Body of pancreas (tissue), 4 donors: ENCODE measurements around the gene GSK3B. TPM values are rescaled to one million over a fixed set of nuclear protein-coding genes. Genes with fewer than 3 reads are reported as not detected.

ENCODE experiments used
- ATAC-seq: fragments of 150-250 bp; one replicate; pipeline ENCODE4 v1.9.1; 2016
- DNase-seq, 4 donors: peaks; one replicate each; pipeline ENCODE4 v3.0.0-alpha.2; 2019
- H3K27ac ChIP-seq, 4 donors: fragments of 200-600 bp; sonication (generic); 1 replicate in 3 of 4; 2 replicates in 1 of 4; pipeline versions ENCODE4 v1.5.1 to v1.6.1; 2016 to 2019; ENCODE audit warnings: mild to moderate bottlenecking in 1 of 4, mixed read lengths in 1 of 4, moderate library complexity in 1 of 4
- H3K27me3 ChIP-seq, 2 donors: fragments of 200-600 bp; sonication (generic); one replicate each; pipeline ENCODE4 v1.6.0; 2016; ENCODE audit warnings: mild to moderate bottlenecking in 1 of 2
- H3K36me3 ChIP-seq, 2 donors: fragments of 200-600 bp; sonication (generic); replicated peaks in 1 of 2; 2 replicates each; pipeline ENCODE4 v1.5.1; 2016; ENCODE audit warnings: low read depth in 2 of 2; ENCODE audit not compliant: insufficient read depth in 1 of 2
- H3K4me1 ChIP-seq: fragments of 200-600 bp; sonication (generic); one replicate; pipeline ENCODE4 v1.6.0; 2016
- H3K4me3 ChIP-seq, 2 donors: fragments of 200-600 bp; sonication (generic); 1 replicate in 1 of 2; 2 replicates in 1 of 2; pipeline ENCODE4 v1.5.1; 2016 to 2019
- H3K9me3 ChIP-seq, 3 donors: fragments of 200-600 bp; sonication (generic); 1 replicate in 2 of 3; 2 replicates in 1 of 3; pipeline ENCODE4 v1.5.1; 2016
- POLR2A ChIP-seq, 3 donors: fragments of 450-650 bp; IDR thresholded peaks; one replicate each; pipeline ENCODE4 v1.6.1; 2016; ENCODE audit warnings: antibody characterized with exemption in 3 of 3, mild to moderate bottlenecking in 2 of 3
- WGBS, 2 donors: methylation state at CpG; one replicate each; pipeline ENCODE4 v1.1.5; 2017; 5-methylcytosine and 5-hydroxymethylcytosine counted together
- intact Hi-C: fragments of 100-400 bp; cut with DNase I; formaldehyde crosslinking; loops from one replicate; pipeline ENCODE4 v1.15.1; 2023
- total RNA-seq, 2 donors: library from RNA; depleted of rRNA; stranded (reverse); fragments of >200 nt; gene quantifications; one replicate each; pipeline ENCODE4 v1.1.0, GENCODE V29; 2016
- TF ChIP-seq, protein P1 (sequence below), 7 experiments: fragments of 450-650 bp in 4 of 7; fragments of 200-600 bp in 3 of 7; sonication (generic) in 3 of 7; IDR thresholded peaks; one replicate each; pipeline ENCODE4 v1.5.1; 2016 to 2019; ENCODE audit warnings: antibody characterized with exemption in 7 of 7

The GSK3B gene
- total RNA-seq, 2 donors from 2014 or later: 15.0 to 18.8 TPM

DNA sequence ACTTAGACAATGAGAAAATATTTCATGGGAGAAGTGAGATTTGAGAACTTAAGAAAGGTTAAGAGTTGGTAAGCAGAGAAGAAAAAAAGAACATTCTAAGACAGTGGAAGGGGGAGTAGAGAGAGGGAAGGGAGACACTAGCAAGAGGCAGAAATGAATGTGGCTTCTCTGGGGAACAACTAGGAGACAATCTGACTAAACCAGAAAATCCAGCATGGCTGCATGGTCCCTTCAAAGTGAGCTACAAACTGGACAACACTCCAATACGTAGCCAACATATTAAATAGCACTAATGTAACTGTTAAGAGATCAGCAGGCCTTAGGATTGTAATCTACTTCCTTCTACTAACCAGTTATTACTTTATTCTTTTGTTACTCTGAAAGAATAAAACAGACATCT lies 222.7 kb downstream of the GSK3B start:
- intact Hi-C loops: no loop called here
- Histone ChIP-seq H3K4me1 (no peaks in the 10 kb centered on the region), H3K9me3 (no peaks in the 10 kb centered on the region), H3K36me3 (no peaks in the 10 kb centered on the region), H3K27ac (no peak overlapping the region), H3K27me3 (no peaks in the 10 kb centered on the region), H3K4me3 (no peak overlapping the region)
- TF ChIP-seq POLR2A (IDR thresholded peaks at IDR 0.05): no peak
- TF ChIP-seq, protein P1, sequence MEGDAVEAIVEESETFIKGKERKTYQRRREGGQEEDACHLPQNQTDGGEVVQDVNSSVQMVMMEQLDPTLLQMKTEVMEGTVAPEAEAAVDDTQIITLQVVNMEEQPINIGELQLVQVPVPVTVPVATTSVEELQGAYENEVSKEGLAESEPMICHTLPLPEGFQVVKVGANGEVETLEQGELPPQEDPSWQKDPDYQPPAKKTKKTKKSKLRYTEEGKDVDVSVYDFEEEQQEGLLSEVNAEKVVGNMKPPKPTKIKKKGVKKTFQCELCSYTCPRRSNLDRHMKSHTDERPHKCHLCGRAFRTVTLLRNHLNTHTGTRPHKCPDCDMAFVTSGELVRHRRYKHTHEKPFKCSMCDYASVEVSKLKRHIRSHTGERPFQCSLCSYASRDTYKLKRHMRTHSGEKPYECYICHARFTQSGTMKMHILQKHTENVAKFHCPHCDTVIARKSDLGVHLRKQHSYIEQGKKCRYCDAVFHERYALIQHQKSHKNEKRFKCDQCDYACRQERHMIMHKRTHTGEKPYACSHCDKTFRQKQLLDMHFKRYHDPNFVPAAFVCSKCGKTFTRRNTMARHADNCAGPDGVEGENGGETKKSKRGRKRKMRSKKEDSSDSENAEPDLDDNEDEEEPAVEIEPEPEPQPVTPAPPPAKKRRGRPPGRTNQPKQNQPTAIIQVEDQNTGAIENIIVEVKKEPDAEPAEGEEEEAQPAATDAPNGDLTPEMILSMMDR (IDR thresholded peaks at IDR 0.05): no peak
- no peak for ATAC-seq
- 81 to 96% methylated on average over 1 of the region's 1 CpG for WGBS, 2 donors
- no peak for DNase-seq

DNA sequence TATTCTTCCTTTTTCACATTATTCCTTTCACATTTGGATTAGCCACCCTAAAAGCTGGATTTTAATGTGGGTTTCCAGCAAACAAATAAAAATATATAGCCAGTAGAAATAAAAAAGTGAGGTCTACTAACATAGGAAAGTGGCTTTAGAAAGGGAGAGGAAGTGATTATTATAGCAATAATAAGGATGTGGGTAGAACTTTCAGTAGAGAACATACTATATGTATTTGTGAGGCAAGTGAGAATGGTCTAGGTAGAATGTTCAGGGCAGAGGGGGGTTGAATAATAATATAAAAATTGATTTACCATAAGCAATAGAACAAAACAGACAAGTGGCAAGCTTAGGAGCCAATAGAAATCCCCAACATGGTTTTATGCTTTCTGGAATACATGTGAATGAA lies 223.7 kb downstream of the GSK3B start:
- ATAC-seq (no peak), DNase-seq (no peak)
- no peaks in the 10 kb centered on the region for H3K4me1 ChIP-seq
- no peak overlapping the region for H3K4me3 ChIP-seq
- H3K27ac ChIP-seq: no peak overlapping the region
- no peak for TF ChIP-seq POLR2A (IDR thresholded peaks at IDR 0.05)
- TF ChIP-seq, protein P1 (IDR thresholded peaks at IDR 0.05): no peak
- H3K9me3 ChIP-seq: no peaks in the 10 kb centered on the region
- no peaks in the 10 kb centered on the region for H3K36me3 ChIP-seq
- no peaks in the 10 kb centered on the region for H3K27me3 ChIP-seq
- intact Hi-C loops: no loop called here

DNA sequence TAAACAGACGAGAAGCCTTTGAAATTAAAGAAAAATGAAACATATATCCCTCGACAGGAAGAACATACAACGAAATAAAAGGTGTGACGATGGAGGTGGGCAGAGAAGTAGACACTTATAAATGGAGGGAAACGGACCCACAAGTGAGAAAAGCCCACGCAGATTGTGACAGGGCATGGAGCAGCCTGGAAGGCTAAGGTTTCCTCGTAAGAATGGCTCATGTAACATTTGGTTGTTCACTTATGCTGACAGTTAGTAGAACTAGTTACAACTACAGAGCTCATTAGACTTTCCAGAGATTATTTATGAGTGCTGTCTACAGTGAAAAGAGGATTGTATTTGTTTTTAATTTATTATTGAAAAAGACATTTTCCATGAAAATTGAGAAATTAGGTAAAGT lies 229.8 kb downstream of the GSK3B start:
- Histone ChIP-seq H3K9me3 (no peaks in the 10 kb centered on the region), H3K27ac (no peak overlapping the region), H3K36me3 (peaks cover 8 to 9% of the 10 kb centered on the region in 2 donors), H3K27me3 (no peaks in the 10 kb centered on the region), H3K4me3 (no peak overlapping the region), H3K4me1 (no peaks in the 10 kb centered on the region)
- ATAC-seq (no peak), DNase-seq (no peak)
- WGBS, 2 donors: 91 to 93% methylated on average over 7 of the region's 7 CpGs
- intact Hi-C loops: no loop called here
- no peak for TF ChIP-seq POLR2A (IDR thresholded peaks at IDR 0.05)

DNA sequence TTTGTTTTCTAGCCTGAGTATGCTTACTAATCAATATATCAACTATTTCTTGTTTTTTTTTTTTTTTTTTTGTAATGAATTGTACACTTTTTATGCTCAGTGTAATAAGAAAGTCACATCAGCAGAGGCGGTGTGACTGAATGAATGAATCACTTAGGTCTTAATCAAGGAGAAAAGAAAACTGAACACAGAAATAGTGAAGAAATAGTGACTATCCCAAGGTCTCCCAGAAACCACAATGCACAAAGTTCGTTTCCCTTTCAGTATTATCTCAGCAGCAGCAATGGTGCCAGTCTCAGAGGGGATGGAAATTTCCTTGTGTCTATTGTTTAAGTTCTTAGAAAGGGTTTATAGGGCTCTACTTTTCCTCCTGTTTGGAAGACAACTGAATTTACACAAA lies 231.6 kb downstream of the GSK3B start:
- no peak overlapping the region for H3K27ac ChIP-seq
- ATAC-seq: no peak
- H3K9me3 ChIP-seq: peaks cover 0 to 4% (median 0%) of the 10 kb centered on the region in 3 donors
- H3K4me3 ChIP-seq: no peak overlapping the region
- no peak for DNase-seq
- peaks cover 8 to 9% of the 10 kb centered on the region in 2 donors for H3K36me3 ChIP-seq
- no peaks in the 10 kb centered on the region for H3K4me1 ChIP-seq
- H3K27me3 ChIP-seq: no peaks in the 10 kb centered on the region
- WGBS, 2 donors: 94 to 95% methylated on average over 2 of the region's 2 CpGs
- intact Hi-C loops: no loop called here
- no peak for TF ChIP-seq POLR2A (IDR thresholded peaks at IDR 0.05)

DNA sequence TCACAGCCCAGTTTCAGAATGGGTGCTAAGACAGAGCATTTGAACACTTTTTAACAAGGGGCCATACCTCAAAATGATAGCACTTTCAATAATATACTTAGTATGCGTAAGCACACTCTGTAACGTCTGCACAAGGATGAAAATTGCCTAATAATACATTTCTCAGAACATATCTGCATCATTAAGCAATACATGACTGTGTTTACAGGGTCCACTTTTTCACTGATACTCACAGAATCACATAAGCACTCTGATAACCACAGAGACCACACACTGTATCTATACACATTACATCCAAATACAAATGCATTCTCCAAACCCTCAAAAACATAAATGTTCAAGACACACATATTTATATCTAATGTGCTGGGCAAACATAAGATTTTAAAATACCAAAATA lies 232.6 kb downstream of the GSK3B start:
- DNase-seq (no peak), ATAC-seq (no peak)
- Histone ChIP-seq H3K27me3 (no peaks in the 10 kb centered on the region), H3K36me3 (peaks cover 8 to 9% of the 10 kb centered on the region in 2 donors), H3K4me3 (no peak overlapping the region), H3K4me1 (no peaks in the 10 kb centered on the region), H3K9me3 (peaks cover 0 to 4% (median 0%) of the 10 kb centered on the region in 3 donors), H3K27ac (no peak overlapping the region)
- TF ChIP-seq, protein P1 (IDR thresholded peaks at IDR 0.05): no peak
- TF ChIP-seq POLR2A (IDR thresholded peaks at IDR 0.05): no peak
- intact Hi-C loops: no loop called here
- 81 to 95% methylated on average over 2 of the region's 2 CpGs for WGBS, 2 donors

DNA sequence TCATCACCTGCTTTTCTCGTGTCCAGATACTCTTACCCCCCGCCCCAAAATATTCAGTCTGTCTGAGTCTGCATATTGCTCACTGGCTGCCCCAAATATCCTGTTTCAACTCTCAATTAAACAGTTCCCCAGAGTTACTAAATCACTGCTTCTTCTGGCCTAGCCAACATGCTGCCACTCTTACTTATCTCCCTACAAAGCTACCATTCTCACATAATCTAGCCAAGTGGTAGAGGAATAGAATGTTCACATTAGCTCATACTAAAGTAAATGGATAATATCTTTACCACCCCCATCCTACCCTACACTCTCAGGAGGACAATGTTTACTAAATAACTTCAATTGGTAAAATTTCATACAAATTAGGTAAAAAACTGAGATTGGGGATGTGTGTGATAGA lies 234.5 kb downstream of the GSK3B start:
- no peak overlapping the region for H3K27ac ChIP-seq
- ATAC-seq (no peak), DNase-seq (no peak)
- no peak for TF ChIP-seq POLR2A (IDR thresholded peaks at IDR 0.05)
- TF ChIP-seq, protein P1 (IDR thresholded peaks at IDR 0.05): no peak
- WGBS, 2 donors: 93 to 98% methylated on average over 2 of the region's 2 CpGs
- intact Hi-C loops: no loop called here
- H3K9me3 ChIP-seq: peaks cover 0 to 4% (median 0%) of the 10 kb centered on the region in 3 donors
- H3K27me3 ChIP-seq: no peaks in the 10 kb centered on the region
- no peak overlapping the region for H3K4me3 ChIP-seq
- H3K36me3 ChIP-seq: peaks cover 8 to 9% of the 10 kb centered on the region in 2 donors
- H3K4me1 ChIP-seq: no peaks in the 10 kb centered on the region
